IMR-90 (cell line): ENCODE data around the gene NATD1. TPM values are rescaled to one million over a fixed set of nuclear protein-coding genes. Genes with fewer than 3 reads are reported as not detected.

Experiments
- ATAC-seq: fragments of 200-7000 bp; cut with Tn5 transposase; 2 replicates; pipeline ENCODE4 v1.9.1; 2020; ENCODE audit warnings: low read depth, mild to moderate bottlenecking, moderate library complexity
- BruUV-seq: library from RNA; stranded (reverse); fragments of 400-500 nt; replicated peaks from 2 replicates; lab custom pipeline; 2021; lab: Mats Ljungman, UMichigan
- CTCF ChIA-PET: fragments of 300-600 bp; formaldehyde crosslinking; extraction: SDS; loops from one replicate; lab custom pipeline; 2021; ENCODE audit warnings: antibody characterized with exemption; lab: Yijun Ruan, JAX
- POLR2A ChIA-PET: fragments of 300-600 bp; sonication (Branson Sonifier 250); formaldehyde crosslinking; loops from one replicate; lab custom pipeline; 2022; ENCODE audit warnings: antibody characterized with exemption; ENCODE audit not compliant: unreplicated experiment; lab: Charles Lee
- DNase-seq: peaks from one replicate; pipeline ENCODE4 v3.0.0; 2013
- H2AFZ ChIP-seq: replicated peaks from 2 replicates; pipeline ENCODE3; 2013; ENCODE audit warnings: low read length, mild to moderate bottlenecking; ENCODE audit not compliant: poor library complexity
- H2AK5ac ChIP-seq: 2 replicates; pipeline ENCODE4 v1.6.1; 2013; ENCODE audit warnings: low read depth, low read length, inconsistent platforms
- H2AK9ac ChIP-seq: replicated peaks from 2 replicates; pipeline ENCODE3; 2013; ENCODE audit warnings: mild to moderate bottlenecking, low read depth, low read length, moderate library complexity; ENCODE audit not compliant: poor library complexity
- H2BK120ac ChIP-seq: 2 replicates; pipeline ENCODE4 v1.6.1; 2013; ENCODE audit warnings: low read depth, low read length, inconsistent platforms
- H2BK15ac ChIP-seq: 3 replicates; pipeline ENCODE4 v1.6.1; 2013; ENCODE audit warnings: low read depth, low read length, inconsistent platforms
- H2BK20ac ChIP-seq: 2 replicates; pipeline ENCODE4 v1.6.1; 2013; ENCODE audit warnings: low read depth, mild to moderate bottlenecking, inconsistent platforms, low read length, moderate library complexity
- H2BK5ac ChIP-seq: 2 replicates; pipeline ENCODE4 v1.6.1; 2013; ENCODE audit warnings: mild to moderate bottlenecking, low read depth, low read length, inconsistent platforms; ENCODE audit not compliant: poor library complexity, severe bottlenecking
- H3K14ac ChIP-seq: replicated peaks from 2 replicates; pipeline ENCODE4 v1.6.1; 2013; ENCODE audit warnings: low read depth, low read length, inconsistent platforms
- H3K18ac ChIP-seq: 2 replicates; pipeline ENCODE4 v1.6.1; 2013; ENCODE audit warnings: low read depth, low read length, control low read depth
- H3K23ac ChIP-seq: 2 replicates; pipeline ENCODE4 v1.6.1; 2013; ENCODE audit warnings: low read depth, low read length, inconsistent platforms
- H3K27ac ChIP-seq: 2 replicates; pipeline ENCODE4 v1.5.1; 2013; ENCODE audit warnings: mild to moderate bottlenecking, control low read depth, low read length; ENCODE audit not compliant: insufficient read depth
- H3K27me3 ChIP-seq: 2 replicates; pipeline ENCODE4 v1.6.1; 2013; ENCODE audit warnings: low read length; ENCODE audit not compliant: control insufficient read depth, insufficient read depth
- H3K36me3 ChIP-seq: 2 replicates; pipeline ENCODE4 v1.6.1; 2013; ENCODE audit warnings: low read length, mixed read lengths; ENCODE audit not compliant: control insufficient read depth, insufficient read depth
- H3K4ac ChIP-seq: 2 replicates; pipeline ENCODE4 v1.6.1; 2013; ENCODE audit warnings: low read depth, low read length, inconsistent platforms
- H3K4me1 ChIP-seq: 2 replicates; pipeline ENCODE4 v1.6.1; 2013; ENCODE audit warnings: low read length, mixed read lengths; ENCODE audit not compliant: control insufficient read depth, insufficient read depth
- H3K4me2 ChIP-seq: 2 replicates; pipeline ENCODE4 v1.6.1; 2013; ENCODE audit warnings: low read depth, mild to moderate bottlenecking, control low read depth, low read length, moderate library complexity
- H3K4me3 ChIP-seq: 2 replicates; pipeline ENCODE4 v1.5.1; 2013; ENCODE audit warnings: low read depth, mild to moderate bottlenecking, control low read depth, low read length, moderate library complexity; ENCODE audit not compliant: insufficient read depth
- H3K56ac ChIP-seq: 2 replicates; pipeline ENCODE4 v1.6.1; 2013; ENCODE audit warnings: low read length, inconsistent platforms; ENCODE audit not compliant: insufficient read depth; ENCODE audit errors: extremely low read depth
- H3K79me1 ChIP-seq, 2 experiments: 2 replicates each; pipeline ENCODE4 v1.6.1; 2013; ENCODE audit warnings: low read length in 2 of 2, inconsistent platforms in 1 of 2, low read depth in 1 of 2
- H3K9ac ChIP-seq: 2 replicates; pipeline ENCODE4 v1.6.1; 2013; ENCODE audit warnings: low read depth, low read length, control low read depth
- H3K9me1 ChIP-seq: 2 replicates; pipeline ENCODE4 v1.6.1; 2013; ENCODE audit warnings: low read length, inconsistent platforms; ENCODE audit not compliant: insufficient read depth
- H3K9me3 ChIP-seq: 2 replicates; pipeline ENCODE4 v1.6.1; 2013; ENCODE audit warnings: low read length; ENCODE audit not compliant: control insufficient read depth, insufficient read depth
- H4K20me1 ChIP-seq: 2 replicates; pipeline ENCODE4 v1.6.1; 2013; ENCODE audit warnings: low read length, inconsistent platforms; ENCODE audit not compliant: insufficient read depth
- H4K5ac ChIP-seq: 2 replicates; pipeline ENCODE4 v1.6.1; 2013; ENCODE audit warnings: mild to moderate bottlenecking, low read depth, low read length, control low read depth
- H4K8ac ChIP-seq, 2 experiments: 2 replicates each; pipeline ENCODE4 v1.6.1; 2013; ENCODE audit warnings: low read depth in 2 of 2, low read length in 2 of 2, control low read depth in 1 of 2, inconsistent platforms in 1 of 2
- H4K91ac ChIP-seq: 2 replicates; pipeline ENCODE4 v1.6.1; 2013; ENCODE audit warnings: low read depth, low read length, inconsistent platforms; ENCODE audit not compliant: insufficient read depth
- CEBPB ChIP-seq: IDR thresholded peaks from 2 replicates; pipeline ENCODE4 v1.6.1; 2012; ENCODE audit warnings: low read depth, low read length, improper control_type of control experiment
- MAZ ChIP-seq: IDR thresholded peaks from 2 replicates; pipeline ENCODE4 v1.6.1; 2012; ENCODE audit warnings: low read depth, mild to moderate bottlenecking, low read length, improper control_type of control experiment, moderate library complexity, borderline replicate concordance
- SMC3 ChIP-seq: fragments of 150-350 bp; IDR thresholded peaks from 2 replicates; pipeline ENCODE4 v1.6.1; 2016; ENCODE audit warnings: low read depth, mild to moderate bottlenecking, antibody characterized with exemption, low read length, moderate library complexity
- WGBS, 2 experiments: methylation state at CpG; one replicate each; pipeline versions ENCODE4 v1.1.5 to v1.1.7; 2013; ENCODE audit warnings: missing lambda C conversion rate in 2 of 2; ENCODE audit not compliant: insufficient read length in 1 of 2; ENCODE audit errors: extremely low coverage in 2 of 2; 5-methylcytosine and 5-hydroxymethylcytosine counted together
- dilution Hi-C: fragments of 300-500 bp; cut with HindIII; formaldehyde crosslinking; loops from one replicate; pipeline ENCODE4 v1.14.3; 2018; ENCODE audit warnings: low sequenced_read_pairs; ENCODE audit not compliant: unreplicated experiment
- in situ Hi-C: fragments of 300-500 bp; cut with MboI; formaldehyde crosslinking; loops from 3 replicates; pipeline ENCODE4 v1.14.3; 2019; ENCODE audit warnings: low sequenced_read_pairs, inconsistent platforms, mixed read lengths
- intact Hi-C: fragments of 100-400 bp; cut with micrococcal nuclease; formaldehyde crosslinking; loops from 2 replicates; pipeline ENCODE4 v1.10.0; 2022
- polyA plus RNA-seq, 3 experiments: library from polyadenylated mRNA; depleted of rRNA; stranded (reverse); fragments of >200 nt; gene quantifications; 2 replicates each; pipeline ENCODE4 v1.2.3, GENCODE V29; 2012; ENCODE audit warnings: low replicate concordance in 1 of 3
- total RNA-seq: library from RNA; depleted of rRNA; stranded (reverse); fragments of >200 nt; gene quantifications from 2 replicates; pipeline ENCODE4 v1.2.3, GENCODE V29; 2012
- TF ChIP-seq, protein P1 (sequence below): fragments of 150-350 bp; IDR thresholded peaks from 2 replicates; pipeline ENCODE4 v1.6.1; 2016; ENCODE audit warnings: low read depth, mild to moderate bottlenecking, low read length, moderate library complexity, borderline replicate concordance
- TF ChIP-seq, protein P2 (sequence below): fragments of 150-350 bp; IDR thresholded peaks from 2 replicates; pipeline ENCODE4 v1.6.1; 2017; ENCODE audit warnings: mild to moderate bottlenecking, antibody characterized with exemption, low read length, low read depth

Gene NATD1
- total and polyA plus RNA-seq, 2 of the 4 experiments (the other 2 are of a cell fraction), result 0.90 to 4.3 TPM

- in situ Hi-C loops, result no loop called here
- Histone ChIP-seq H3K27ac (no peak overlapping the region), H3K9me3 (no peaks in the 10 kb centered on the region), H3K23ac (no peak overlapping the region), H3K36me3 (peaks cover 26% of the 10 kb centered on the region), H3K18ac (no peak overlapping the region), H3K9me1 (peaks cover 24% of the 10 kb centered on the region; the same call in 1 of the 2 replicates), H3K4ac (no peak overlapping the region), H3K56ac (no peak overlapping the region), H3K79me1 (peaks cover 17 to 88% of the 10 kb centered on the region in 2 experiments), H2AK5ac (no peak overlapping the region), H3K4me2 (no peak overlapping the region), H2AFZ (no peak overlapping the region), H3K14ac (no peak overlapping the region), H4K91ac (no peak overlapping the region), H2BK120ac (no peak overlapping the region), H4K5ac (no peak overlapping the region), H2BK20ac (no peak overlapping the region), H3K4me3 (no peak overlapping the region), H2BK5ac (no peak overlapping the region), H3K4me1 (peaks cover 2% of the 10 kb centered on the region; the same call in 1 of the 2 replicates), H3K9ac (no peak overlapping the region), H4K8ac (no peak overlapping the region), H3K27me3 (no peaks in the 10 kb centered on the region), H2AK9ac (no peak overlapping the region), H4K20me1 (peaks cover 92% of the 10 kb centered on the region), H2BK15ac (no peak overlapping the region)
- TF ChIP-seq MAZ, result no peak
- no peak for TF ChIP-seq CEBPB
- TF ChIP-seq, protein P1, sequence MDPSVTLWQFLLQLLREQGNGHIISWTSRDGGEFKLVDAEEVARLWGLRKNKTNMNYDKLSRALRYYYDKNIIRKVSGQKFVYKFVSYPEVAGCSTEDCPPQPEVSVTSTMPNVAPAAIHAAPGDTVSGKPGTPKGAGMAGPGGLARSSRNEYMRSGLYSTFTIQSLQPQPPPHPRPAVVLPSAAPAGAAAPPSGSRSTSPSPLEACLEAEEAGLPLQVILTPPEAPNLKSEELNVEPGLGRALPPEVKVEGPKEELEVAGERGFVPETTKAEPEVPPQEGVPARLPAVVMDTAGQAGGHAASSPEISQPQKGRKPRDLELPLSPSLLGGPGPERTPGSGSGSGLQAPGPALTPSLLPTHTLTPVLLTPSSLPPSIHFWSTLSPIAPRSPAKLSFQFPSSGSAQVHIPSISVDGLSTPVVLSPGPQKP, result no peak
- TF ChIP-seq SMC3, result no peak
- TF ChIP-seq, protein P2, sequence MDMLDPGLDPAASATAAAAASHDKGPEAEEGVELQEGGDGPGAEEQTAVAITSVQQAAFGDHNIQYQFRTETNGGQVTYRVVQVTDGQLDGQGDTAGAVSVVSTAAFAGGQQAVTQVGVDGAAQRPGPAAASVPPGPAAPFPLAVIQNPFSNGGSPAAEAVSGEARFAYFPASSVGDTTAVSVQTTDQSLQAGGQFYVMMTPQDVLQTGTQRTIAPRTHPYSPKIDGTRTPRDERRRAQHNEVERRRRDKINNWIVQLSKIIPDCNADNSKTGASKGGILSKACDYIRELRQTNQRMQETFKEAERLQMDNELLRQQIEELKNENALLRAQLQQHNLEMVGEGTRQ, result no peak
- WGBS, 2 experiments, result 30% methylated on average over 2 of the region's 5 CpGs; no CpG with 5 or more reads in 1 of the 2 experiments
- ChIA-PET CTCF (no interaction called here), POLR2A (no interaction called here)
- ATAC-seq (no peak), DNase-seq (no peak)
- intact Hi-C loops, result no loop called here
- no TSS peak for BruUV-seq
- dilution Hi-C loops, result no loop called here
Observed at GRCh38 chr17:21201298-21201595, 52.0 kb downstream of the NATD1 start.
